ENCODE results near the gene TEX48.

The TEX48 gene

DNA sequence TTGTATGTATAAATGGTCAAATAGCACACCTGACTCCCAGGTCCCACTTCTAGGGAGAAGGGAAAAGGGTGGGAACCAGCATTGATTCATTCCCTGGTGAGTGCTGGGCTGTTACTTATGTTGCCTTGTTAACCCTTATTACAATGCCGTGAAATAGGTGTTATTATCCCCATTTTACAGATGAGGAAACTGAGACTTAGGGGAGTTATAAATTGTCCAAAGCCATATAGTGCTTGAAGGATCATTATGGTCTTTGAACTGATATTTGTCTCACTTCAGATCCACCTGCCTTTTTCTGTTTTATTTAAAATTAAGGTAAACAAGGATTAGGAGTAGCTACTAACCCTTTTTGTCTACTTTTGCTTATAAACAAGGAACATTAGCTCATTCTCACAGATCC is 54.4 kb downstream of the TEX48 start:
- Histone ChIP-seq H3K4me1 (ENCODE audit: insufficient read depth, low read length) (no peaks in the 10 kb centered on the region), H2AFZ (ENCODE audit: low read depth, low read length) (no peak overlapping the region), H3K36me3 (ENCODE audit: insufficient read depth, low read length) (peaks cover 85% of the 10 kb centered on the region), H3K4me3 (ENCODE audit: low read depth in 1 of 2, low read length in 2 of 2) (no peak overlapping the region), H3K9me3 (ENCODE audit: insufficient read depth, low read length, severe bottlenecking) (no peaks in the 10 kb centered on the region), H4K20me1 (ENCODE audit: insufficient read depth, low read length) (peaks cover 2% of the 10 kb centered on the region; the same call in 1 of the 2 replicates), H3K27me3 (ENCODE audit: insufficient read depth, low read length, poor library complexity) (no peaks in the 10 kb centered on the region), H3K4me2 (ENCODE audit: insufficient read depth, low read length) (no peak overlapping the region), H3K79me2 (ENCODE audit: insufficient read depth, low read length) (no peaks in the 10 kb centered on the region), H3K9ac (ENCODE audit: low read depth, low read length) (no peak overlapping the region), H3K27ac (ENCODE audit: low read length) (no peak overlapping the region)
- no peak for TF ChIP-seq EZH2 (IDR thresholded peaks at IDR 0.05; ENCODE audit: borderline replicate concordance, low read depth, low read length, severe bottlenecking)
- TF ChIP-seq, protein P1, sequence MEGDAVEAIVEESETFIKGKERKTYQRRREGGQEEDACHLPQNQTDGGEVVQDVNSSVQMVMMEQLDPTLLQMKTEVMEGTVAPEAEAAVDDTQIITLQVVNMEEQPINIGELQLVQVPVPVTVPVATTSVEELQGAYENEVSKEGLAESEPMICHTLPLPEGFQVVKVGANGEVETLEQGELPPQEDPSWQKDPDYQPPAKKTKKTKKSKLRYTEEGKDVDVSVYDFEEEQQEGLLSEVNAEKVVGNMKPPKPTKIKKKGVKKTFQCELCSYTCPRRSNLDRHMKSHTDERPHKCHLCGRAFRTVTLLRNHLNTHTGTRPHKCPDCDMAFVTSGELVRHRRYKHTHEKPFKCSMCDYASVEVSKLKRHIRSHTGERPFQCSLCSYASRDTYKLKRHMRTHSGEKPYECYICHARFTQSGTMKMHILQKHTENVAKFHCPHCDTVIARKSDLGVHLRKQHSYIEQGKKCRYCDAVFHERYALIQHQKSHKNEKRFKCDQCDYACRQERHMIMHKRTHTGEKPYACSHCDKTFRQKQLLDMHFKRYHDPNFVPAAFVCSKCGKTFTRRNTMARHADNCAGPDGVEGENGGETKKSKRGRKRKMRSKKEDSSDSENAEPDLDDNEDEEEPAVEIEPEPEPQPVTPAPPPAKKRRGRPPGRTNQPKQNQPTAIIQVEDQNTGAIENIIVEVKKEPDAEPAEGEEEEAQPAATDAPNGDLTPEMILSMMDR (IDR thresholded peaks at IDR 0.05; ENCODE audit: borderline replicate concordance, extremely low read depth, low read length, poor library complexity, severe bottlenecking), result no peak
- no peak for DNase-seq
- ATAC-seq (ENCODE audit: insufficient read depth, low read depth), result no peak

DNA sequence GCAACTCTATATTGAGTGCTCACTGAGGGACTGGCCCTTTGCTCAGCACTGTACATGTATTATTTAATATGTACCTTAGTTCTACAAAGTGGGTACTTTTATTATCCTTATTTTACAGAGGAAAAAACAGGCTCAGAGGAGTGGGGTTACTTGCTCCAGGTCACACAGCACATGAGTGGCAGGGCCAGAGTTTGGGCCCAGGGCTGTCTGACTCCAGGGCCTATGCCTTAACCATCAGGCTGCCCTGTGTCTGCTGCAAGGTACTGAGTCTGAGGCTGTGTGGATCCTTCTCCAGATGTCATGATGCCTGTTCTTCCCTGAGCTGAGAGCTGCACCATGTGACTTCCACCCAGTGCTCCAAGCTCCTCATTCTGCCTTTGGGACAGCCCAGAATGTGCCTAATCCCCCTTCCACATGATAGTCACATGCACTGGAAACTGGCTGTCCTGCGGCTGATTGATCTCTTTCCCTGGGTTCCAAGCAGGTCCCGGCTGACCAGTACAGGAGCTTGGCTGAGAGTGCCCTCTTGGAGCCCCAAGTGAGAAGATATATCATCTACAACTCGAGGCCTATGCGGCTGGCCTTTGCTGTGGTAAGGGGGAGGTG is 55.5 kb downstream of the TEX48 start:
- peaks cover 85% of the 10 kb centered on the region for H3K36me3 ChIP-seq (ENCODE audit: insufficient read depth, low read length)
- H3K79me2 ChIP-seq (ENCODE audit: insufficient read depth, low read length), result peaks cover 9% of the 10 kb centered on the region
- H3K27me3 ChIP-seq (ENCODE audit: insufficient read depth, low read length, poor library complexity), result no peaks in the 10 kb centered on the region
- DNase-seq (no peak), ATAC-seq (ENCODE audit: insufficient read depth, low read depth) (no peak)
- no peaks in the 10 kb centered on the region for H3K4me1 ChIP-seq (ENCODE audit: insufficient read depth, low read length)
- no peak overlapping the region for H3K4me2 ChIP-seq (ENCODE audit: insufficient read depth, low read length)
- peaks cover 2% of the 10 kb centered on the region; the same call in 1 of the 2 replicates for H4K20me1 ChIP-seq (ENCODE audit: insufficient read depth, low read length)
- no peak overlapping the region for H3K4me3 ChIP-seq (ENCODE audit: low read depth in 1 of 2, low read length in 2 of 2)
- H3K9ac ChIP-seq (ENCODE audit: low read depth, low read length), result no peak overlapping the region
- no peak overlapping the region for H3K27ac ChIP-seq (ENCODE audit: low read length)
- TF ChIP-seq, protein P1 (IDR thresholded peaks at IDR 0.05; ENCODE audit: borderline replicate concordance, extremely low read depth, low read length, poor library complexity, severe bottlenecking), result no peak
- TF ChIP-seq EZH2 (IDR thresholded peaks at IDR 0.05; ENCODE audit: borderline replicate concordance, low read depth, low read length, severe bottlenecking), result no peak
- no peak overlapping the region for H2AFZ ChIP-seq (ENCODE audit: low read depth, low read length)
- no peaks in the 10 kb centered on the region for H3K9me3 ChIP-seq (ENCODE audit: insufficient read depth, low read length, severe bottlenecking)

DNA sequence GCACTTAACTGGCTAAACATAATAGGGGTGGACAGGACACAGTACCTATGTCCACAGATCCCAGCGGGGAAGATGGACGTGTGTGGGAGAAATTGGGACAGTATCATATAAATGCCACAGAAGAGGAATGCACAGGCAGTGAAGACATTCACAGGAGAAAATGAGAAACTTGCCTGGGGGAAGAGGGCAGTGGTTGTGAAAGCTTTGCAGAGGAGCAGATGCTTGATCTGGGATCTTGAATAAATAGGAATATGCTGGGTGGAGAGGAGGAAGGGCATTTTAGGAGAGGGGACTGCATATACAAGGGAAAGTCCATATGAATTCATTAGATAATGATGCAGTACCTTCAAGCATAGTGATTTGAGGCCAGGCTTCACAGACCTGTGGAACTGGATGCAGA is 57.3 kb downstream of the TEX48 start:
- ATAC-seq (ENCODE audit: insufficient read depth, low read depth) (no peak), DNase-seq (no peak)
- Histone ChIP-seq H3K4me3 (ENCODE audit: low read depth in 1 of 2, low read length in 2 of 2) (no peak overlapping the region), H3K4me2 (ENCODE audit: insufficient read depth, low read length) (no peak overlapping the region), H4K20me1 (ENCODE audit: insufficient read depth, low read length) (peaks cover 2% of the 10 kb centered on the region; the same call in 1 of the 2 replicates), H3K9ac (ENCODE audit: low read depth, low read length) (no peak overlapping the region), H2AFZ (ENCODE audit: low read depth, low read length) (no peak overlapping the region), H3K9me3 (ENCODE audit: insufficient read depth, low read length, severe bottlenecking) (no peaks in the 10 kb centered on the region), H3K27ac (ENCODE audit: low read length) (no peak overlapping the region), H3K4me1 (ENCODE audit: insufficient read depth, low read length) (no peaks in the 10 kb centered on the region), H3K27me3 (ENCODE audit: insufficient read depth, low read length, poor library complexity) (no peaks in the 10 kb centered on the region), H3K36me3 (ENCODE audit: insufficient read depth, low read length) (peaks cover 77% of the 10 kb centered on the region), H3K79me2 (ENCODE audit: insufficient read depth, low read length) (peaks cover 18% of the 10 kb centered on the region)
- TF ChIP-seq, protein P1 (IDR thresholded peaks at IDR 0.05; ENCODE audit: borderline replicate concordance, extremely low read depth, low read length, poor library complexity, severe bottlenecking), result no peak
- no peak for TF ChIP-seq EZH2 (IDR thresholded peaks at IDR 0.05; ENCODE audit: borderline replicate concordance, low read depth, low read length, severe bottlenecking)
